ENCODE measurements around the gene CLDN5.

The CLDN5 gene, protein sequence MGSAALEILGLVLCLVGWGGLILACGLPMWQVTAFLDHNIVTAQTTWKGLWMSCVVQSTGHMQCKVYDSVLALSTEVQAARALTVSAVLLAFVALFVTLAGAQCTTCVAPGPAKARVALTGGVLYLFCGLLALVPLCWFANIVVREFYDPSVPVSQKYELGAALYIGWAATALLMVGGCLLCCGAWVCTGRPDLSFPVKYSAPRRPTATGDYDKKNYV

DNA sequence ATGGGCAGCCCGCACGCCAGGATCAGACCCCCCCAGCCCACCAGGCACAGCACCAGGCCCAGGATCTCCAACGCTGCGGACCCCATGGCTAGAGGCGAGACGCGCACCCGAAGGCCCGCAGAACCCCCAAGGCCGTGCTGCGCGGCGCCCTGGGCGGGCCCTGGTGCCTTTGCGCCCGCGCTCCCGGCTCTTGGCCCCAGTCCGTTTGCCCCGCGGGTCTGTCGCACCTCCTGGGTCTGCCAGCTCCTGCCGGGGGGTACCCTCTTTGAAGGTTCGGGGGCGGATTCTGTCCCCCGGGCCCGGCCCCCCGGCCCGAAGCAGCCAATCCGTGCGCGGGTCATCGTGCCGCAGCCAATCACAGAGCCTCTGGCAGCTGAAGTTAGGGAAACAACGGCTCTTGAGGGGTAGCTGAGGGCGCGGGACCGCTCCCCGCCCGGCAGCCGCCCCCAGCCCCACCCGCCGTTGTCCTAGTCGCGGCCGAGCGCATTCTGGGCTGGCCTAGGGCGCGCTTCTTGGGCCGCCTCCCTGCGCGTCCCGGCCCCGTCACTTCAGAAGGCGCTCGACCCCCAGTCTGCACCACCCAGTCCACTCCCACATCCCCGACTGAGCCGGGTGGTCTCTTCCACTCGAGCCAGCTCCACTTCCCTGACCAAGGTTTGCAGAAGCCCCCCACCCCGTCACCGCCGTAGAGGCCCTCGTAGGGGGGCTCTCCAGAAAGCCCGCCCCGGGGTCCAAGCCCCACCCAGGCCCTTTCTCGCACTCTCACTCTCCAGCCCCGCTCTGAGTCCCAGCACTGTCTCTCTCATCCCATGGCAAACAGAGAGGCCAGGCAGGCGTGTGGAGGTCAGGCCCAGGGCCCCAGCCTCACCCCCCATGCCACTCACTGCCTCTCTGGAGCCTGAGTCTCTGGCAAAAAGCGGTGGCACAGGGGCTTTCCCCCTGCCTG is at the start of gene CLDN5:
Gene CLDN5 (minus strand): TSS at position 241 of the 946 bp plus-strand sequence. CDS start 155 bp downstream, at position 86.
- Histone ChIP-seq H3K4me3 (no peak within 1 kb of the TSS), H3K27me3 (ENCODE audit: low read depth) (no peaks in the 10 kb centered on the region), H3K36me3 (replicated peaks) (peaks cover 13% of the 10 kb centered on the region), H3K9me3 (no peaks in the 10 kb centered on the region), H3K4me1 (peaks cover 6% of the 10 kb centered on the region)
- in situ Hi-C loops (cut with MboI; ENCODE audit: low sequenced_read_pairs), result loop anchor here (25.0 kb wide), 1 partner anchor 112 kb away; no protein-coding TSS in a partner anchor
- no peak for DNase-seq (ENCODE audit: low spot score in 2 of 2)

DNA sequence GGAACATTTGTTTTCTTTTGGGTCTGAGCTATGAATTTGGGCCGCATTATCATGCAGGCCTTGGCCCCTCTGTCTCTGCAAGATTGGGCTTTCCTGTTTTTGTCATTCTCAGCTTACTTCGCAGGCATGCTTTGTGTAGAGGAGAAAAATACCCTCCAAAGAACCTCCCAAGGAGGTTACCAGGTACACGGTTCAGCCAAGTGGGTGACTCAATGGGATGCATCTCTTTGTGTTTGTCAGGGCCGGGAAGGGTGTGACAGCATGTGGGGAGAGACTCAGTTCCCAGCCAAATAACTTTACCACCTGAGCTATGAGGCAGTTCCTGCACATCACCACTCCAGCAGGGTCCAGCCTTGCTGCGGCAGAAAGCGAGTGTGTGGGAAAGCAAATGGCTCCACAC is 47.8 kb upstream of the CLDN5 start:
- in situ Hi-C loops (cut with MboI; ENCODE audit: low sequenced_read_pairs), result no loop called here
- H3K4me3 ChIP-seq, result no peak overlapping the region
- no peak for DNase-seq (ENCODE audit: low spot score in 2 of 2)

DNA sequence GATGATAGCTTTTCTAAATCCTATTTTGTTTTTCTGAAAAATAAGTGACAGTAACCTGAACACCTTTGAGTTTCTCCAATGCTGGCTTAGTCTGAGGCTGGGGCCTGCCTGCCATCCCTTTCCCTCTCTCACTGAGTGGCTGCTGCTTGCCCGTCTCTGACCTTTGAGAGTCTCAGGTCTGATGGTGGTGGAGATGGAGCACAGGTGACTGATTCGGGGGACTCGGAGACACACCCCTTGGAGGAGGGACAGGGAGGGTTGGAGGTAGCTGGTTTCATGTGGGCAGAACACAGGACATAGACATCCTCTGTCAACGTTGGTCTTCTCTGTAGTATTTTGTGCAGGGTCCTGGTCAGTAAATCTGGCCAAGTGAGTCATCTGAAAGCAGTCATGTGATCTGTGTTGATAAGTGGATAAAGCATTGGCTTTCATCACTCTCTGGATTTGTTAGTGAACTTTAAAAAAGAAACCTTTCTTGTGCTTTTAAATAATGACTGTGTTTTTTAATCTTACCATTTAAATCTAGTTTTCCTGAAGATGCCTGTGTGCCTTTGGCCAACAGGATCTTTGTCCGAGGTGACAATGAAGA is 47.1 kb upstream of the CLDN5 start:
- in situ Hi-C loops (cut with MboI; ENCODE audit: low sequenced_read_pairs), result no loop called here
- DNase-seq (ENCODE audit: low spot score in 2 of 2), result no peak

More for the DNA sequence above, 47.8 kb upstream of the CLDN5 start:
- Histone ChIP-seq H3K9me3 (no peaks in the 10 kb centered on the region), H3K27me3 (ENCODE audit: low read depth) (no peaks in the 10 kb centered on the region), H3K4me1 (no peaks in the 10 kb centered on the region), H3K36me3 (replicated peaks) (no peaks in the 10 kb centered on the region)

DNA sequence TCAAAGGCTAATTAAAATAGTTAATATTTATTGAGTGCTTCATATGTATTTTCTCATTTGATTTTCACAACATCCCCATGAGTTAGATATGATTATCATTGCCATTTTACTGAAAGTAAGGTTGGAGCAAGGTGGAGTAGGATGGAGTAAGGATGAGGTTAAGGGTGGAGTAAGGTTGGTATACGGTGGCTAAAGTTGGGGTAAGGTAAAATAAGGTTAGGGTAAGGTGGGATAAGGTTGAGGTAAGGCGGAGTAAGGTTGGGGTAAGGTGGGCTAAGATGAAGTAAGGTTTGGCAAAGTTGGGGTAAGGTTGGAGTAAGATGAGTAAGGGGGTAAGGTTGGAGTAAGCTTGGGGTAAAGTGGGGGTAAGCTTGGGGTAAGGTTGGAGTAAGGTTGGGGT is 45.8 kb upstream of the CLDN5 start:
- Histone ChIP-seq H3K9me3 (no peaks in the 10 kb centered on the region), H3K36me3 (replicated peaks) (no peaks in the 10 kb centered on the region), H3K4me1 (no peaks in the 10 kb centered on the region), H3K27me3 (ENCODE audit: low read depth) (no peaks in the 10 kb centered on the region), H3K4me3 (no peak overlapping the region)
- in situ Hi-C loops (cut with MboI; ENCODE audit: low sequenced_read_pairs), result no loop called here
- DNase-seq (ENCODE audit: low spot score in 2 of 2), result no peak

More for the DNA sequence above, 47.1 kb upstream of the CLDN5 start:
- Histone ChIP-seq H3K4me1 (no peaks in the 10 kb centered on the region), H3K36me3 (replicated peaks) (no peaks in the 10 kb centered on the region), H3K4me3 (no peak overlapping the region), H3K9me3 (no peaks in the 10 kb centered on the region), H3K27me3 (ENCODE audit: low read depth) (no peaks in the 10 kb centered on the region)

DNA sequence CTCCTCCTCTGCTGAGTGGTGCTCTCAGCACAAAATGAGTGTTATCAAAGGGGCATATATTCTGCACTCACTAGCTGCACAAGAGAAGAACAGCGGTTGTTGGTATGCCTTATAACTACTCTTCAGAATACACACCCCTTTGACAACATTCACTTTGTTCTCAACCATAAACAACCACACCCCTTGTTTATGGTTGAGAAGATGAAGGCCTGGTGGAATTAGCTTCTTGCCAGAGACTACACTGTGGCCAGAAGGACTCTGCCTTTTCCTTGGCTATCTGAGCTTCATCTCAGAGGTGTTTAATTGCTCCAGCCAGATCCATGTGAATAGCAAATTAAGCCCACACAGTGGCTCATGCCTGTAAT is 45.0 kb upstream of the CLDN5 start:
- in situ Hi-C loops (cut with MboI; ENCODE audit: low sequenced_read_pairs), result no loop called here
- H3K27me3 ChIP-seq (ENCODE audit: low read depth), result no peaks in the 10 kb centered on the region

DNA sequence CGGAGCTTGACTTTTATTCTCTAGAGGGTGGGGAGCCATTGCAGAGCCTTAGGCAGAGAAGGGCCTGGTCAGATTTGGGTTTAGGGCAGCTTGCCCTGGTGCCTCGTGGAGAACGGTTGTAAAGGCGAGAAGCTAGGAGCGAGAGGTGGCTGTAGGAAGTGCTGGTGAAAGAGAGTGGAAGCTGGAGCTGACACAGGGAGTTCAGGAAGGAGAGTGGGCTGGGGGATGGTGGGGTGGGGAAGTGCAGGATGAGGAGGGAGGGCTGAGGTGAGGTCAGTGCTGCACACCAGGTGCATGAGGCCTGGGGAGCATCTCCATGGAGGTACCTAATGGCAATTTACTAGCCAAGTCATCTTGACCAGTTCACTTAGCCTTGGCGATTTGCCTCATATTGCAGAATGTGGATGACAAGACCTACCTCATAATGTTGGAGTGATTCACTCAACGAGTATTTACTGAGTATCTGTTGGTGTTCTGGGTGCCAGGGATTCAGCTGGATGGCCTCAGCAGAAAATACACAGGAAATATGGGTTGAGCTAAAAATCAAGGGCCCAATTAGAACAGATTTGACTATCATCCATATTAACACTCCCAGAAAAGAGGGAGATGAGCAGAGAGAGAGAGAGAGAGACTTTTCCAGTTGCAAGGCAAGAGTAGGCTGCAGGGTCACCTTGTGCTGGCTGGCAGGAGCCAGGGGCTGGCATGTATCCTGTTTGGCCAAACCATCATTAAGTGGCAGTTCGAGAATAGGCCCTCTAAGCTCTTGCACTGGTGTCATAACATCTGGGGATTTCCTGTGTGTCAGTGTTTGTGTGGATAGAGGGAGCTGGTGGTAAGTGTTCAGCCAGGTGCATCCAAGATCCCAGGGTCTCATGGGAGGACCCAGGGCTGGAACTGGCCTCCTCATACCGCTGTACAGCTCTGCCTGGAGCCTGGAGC is 44.4 kb upstream of the CLDN5 start:
- no peaks in the 10 kb centered on the region for H3K4me1 ChIP-seq
- H3K9me3 ChIP-seq, result no peaks in the 10 kb centered on the region
- H3K27me3 ChIP-seq (ENCODE audit: low read depth), result no peaks in the 10 kb centered on the region
- no peak overlapping the region for H3K4me3 ChIP-seq
- in situ Hi-C loops (cut with MboI; ENCODE audit: low sequenced_read_pairs), result no loop called here
- no peak for DNase-seq (ENCODE audit: low spot score in 2 of 2)
- H3K36me3 ChIP-seq (replicated peaks), result no peaks in the 10 kb centered on the region

More for the DNA sequence above, 45.0 kb upstream of the CLDN5 start:
- H3K4me3 ChIP-seq, result no peak overlapping the region
- no peaks in the 10 kb centered on the region for H3K36me3 ChIP-seq (replicated peaks)
- no peaks in the 10 kb centered on the region for H3K4me1 ChIP-seq
- no peak for DNase-seq (ENCODE audit: low spot score in 2 of 2)
- no peaks in the 10 kb centered on the region for H3K9me3 ChIP-seq

DNA sequence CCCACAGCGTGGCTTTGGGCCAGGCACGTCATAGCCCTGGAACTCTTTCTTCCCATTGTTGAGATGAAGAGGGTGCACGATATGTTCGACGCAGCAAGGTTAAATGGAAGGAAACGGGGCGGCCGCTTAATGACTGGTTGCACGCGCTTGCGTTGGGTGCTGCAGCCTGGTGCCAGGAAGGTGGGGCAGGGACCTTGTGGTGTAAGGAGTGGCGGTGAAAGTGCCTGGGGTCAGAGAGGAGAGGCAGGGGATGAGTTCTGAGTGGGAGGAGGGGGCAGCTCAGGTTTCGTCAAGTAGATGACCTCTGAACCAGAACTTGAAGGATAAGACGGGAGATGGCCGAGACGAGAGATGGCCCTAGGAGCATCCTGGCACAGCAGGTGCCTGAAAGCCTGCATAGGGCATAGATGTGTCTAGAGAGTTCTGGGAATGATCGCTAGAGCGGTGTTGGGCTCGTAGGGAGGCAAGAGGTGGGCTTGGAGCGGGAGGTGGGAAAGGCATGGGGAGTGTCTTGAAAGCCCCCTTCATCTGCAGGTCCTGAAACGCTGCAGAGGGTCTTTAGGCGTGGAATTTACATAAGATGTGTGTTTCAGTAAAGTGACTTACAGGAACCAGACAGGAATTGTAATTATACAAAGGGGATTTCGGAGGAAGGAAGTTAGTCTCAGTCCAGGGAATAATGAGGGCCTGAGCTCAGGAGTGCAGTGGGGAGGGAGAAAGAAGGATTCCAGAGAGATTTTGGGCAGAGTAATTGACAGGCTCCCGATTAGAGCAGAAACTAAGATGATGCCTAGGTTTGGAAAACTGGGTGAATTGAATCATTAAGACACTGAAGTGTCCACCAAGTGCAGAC is 43.2 kb upstream of the CLDN5 start:
- in situ Hi-C loops (cut with MboI; ENCODE audit: low sequenced_read_pairs), result no loop called here
- H3K9me3 ChIP-seq, result no peaks in the 10 kb centered on the region
- DNase-seq (ENCODE audit: low spot score in 2 of 2), result no peak
- no peak overlapping the region for H3K4me3 ChIP-seq
- no peaks in the 10 kb centered on the region for H3K36me3 ChIP-seq (replicated peaks)
- H3K27me3 ChIP-seq (ENCODE audit: low read depth), result no peaks in the 10 kb centered on the region
- no peaks in the 10 kb centered on the region for H3K4me1 ChIP-seq

DNA sequence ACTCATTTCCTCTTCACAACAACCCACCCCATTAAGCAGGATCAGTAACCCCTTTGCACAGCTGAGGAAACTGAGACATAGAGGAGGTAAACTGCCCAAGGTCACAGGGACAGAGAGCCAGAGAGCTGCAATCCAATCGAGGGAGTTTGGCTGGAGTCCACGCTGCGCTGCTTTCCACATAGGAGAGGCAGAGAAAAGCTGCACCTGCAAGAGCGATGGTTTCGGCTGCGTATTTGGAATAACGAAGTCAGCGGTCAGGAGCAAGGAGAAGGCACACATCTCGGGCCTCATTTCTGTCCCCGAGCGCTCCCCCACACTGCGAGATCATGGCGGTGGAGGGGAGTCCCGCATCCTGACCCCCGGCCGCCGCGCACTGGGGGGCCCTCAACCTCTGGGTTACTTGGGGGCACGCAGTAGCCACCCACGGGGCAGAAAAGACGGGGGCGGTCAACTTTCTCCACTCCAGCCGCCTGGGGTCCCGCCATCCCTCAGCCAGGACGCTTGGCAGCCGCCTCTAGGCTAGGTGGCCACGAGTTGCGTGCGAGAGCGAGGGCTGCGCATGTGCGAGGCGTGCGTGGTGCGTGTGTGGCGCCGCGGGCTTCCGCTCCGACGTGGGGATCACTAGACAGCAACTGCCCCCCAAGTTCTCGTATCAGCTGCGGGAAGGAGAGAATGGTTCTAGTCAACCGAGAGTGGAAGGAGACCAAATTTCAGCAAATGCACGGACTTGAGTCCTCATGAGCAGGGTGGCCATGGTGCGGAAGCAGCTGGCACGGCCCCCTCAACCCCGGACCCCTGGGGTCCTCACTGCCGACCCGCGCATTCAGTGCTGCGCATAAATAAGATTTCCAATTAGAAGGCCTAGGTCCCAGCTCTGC is 42.3 kb upstream of the CLDN5 start:
- no peaks in the 10 kb centered on the region for H3K27me3 ChIP-seq (ENCODE audit: low read depth)
- DNase-seq (ENCODE audit: low spot score in 2 of 2), result no peak
- no peaks in the 10 kb centered on the region for H3K4me1 ChIP-seq
- in situ Hi-C loops (cut with MboI; ENCODE audit: low sequenced_read_pairs), result no loop called here
- H3K9me3 ChIP-seq, result no peaks in the 10 kb centered on the region
- H3K4me3 ChIP-seq, result no peak overlapping the region
- no peaks in the 10 kb centered on the region for H3K36me3 ChIP-seq (replicated peaks)

DNA sequence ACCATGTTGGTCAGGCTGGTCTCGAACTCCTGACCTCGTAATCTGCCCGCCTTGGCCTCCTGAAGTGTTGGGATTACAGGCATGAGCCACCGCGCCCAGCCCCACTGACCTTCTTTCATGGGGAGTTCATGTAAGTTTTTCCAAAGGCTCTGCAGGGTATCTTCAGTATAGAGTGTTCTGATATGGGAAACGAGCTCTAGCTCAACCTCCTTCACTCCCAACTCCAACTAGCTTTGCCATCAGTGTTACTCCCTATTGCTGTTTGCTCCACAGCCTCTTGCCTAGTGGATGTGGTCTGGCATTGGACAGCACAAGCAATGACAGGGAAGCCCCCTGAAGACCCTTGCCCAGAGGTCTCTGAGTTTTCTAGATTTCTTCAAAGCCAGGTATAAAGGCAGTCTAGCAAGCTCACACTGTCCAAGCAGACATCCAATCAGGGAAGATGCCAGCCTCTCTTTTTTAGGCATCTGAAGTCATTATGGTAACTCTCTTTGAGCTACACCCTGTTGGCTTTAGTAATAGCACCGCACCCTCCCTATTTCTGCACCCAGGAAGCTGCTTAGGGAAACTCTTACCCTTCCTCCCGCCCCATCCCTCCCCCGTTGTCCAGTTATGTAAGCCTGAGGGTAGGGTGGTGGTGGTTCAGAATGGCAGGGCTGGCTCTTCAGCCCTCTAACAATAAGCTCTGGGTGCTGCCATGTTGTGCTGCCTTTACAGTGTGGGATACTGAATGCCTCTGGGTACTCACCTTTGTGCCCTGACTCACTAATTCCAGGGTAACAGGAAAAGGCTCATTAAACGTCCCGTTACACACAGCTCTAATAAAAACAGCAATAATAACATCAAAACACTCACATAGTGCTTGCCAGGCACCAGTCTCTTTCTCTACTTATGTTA is 41.4 kb upstream of the CLDN5 start:
- in situ Hi-C loops (cut with MboI; ENCODE audit: low sequenced_read_pairs), result no loop called here
- Histone ChIP-seq H3K36me3 (replicated peaks) (no peaks in the 10 kb centered on the region), H3K9me3 (no peaks in the 10 kb centered on the region), H3K4me3 (no peak overlapping the region), H3K4me1 (no peaks in the 10 kb centered on the region), H3K27me3 (ENCODE audit: low read depth) (no peaks in the 10 kb centered on the region)
- no peak for DNase-seq (ENCODE audit: low spot score in 2 of 2)

DNA sequence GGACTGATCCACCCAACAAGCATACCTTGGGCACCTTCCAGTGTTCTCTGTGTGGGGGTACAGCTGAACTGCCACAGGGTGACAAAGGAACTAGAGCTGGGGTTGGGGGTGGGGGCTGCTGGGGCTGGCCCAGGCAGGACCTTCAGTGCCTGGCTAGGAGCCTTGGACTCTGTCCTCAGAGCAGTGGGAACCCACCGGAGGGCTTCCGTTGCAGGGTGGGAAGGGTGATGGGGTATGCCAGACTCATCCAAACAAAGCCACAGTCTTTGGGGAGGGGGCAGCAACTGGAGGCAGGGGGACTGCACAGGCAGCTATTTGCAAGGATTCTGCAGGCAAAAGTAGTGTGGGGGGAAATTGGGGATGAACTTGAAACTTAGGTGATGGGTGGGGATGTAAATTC is 35.7 kb upstream of the CLDN5 start:
- H3K9me3 ChIP-seq, result no peaks in the 10 kb centered on the region
- DNase-seq (ENCODE audit: low spot score in 2 of 2), result no peak

DNA sequence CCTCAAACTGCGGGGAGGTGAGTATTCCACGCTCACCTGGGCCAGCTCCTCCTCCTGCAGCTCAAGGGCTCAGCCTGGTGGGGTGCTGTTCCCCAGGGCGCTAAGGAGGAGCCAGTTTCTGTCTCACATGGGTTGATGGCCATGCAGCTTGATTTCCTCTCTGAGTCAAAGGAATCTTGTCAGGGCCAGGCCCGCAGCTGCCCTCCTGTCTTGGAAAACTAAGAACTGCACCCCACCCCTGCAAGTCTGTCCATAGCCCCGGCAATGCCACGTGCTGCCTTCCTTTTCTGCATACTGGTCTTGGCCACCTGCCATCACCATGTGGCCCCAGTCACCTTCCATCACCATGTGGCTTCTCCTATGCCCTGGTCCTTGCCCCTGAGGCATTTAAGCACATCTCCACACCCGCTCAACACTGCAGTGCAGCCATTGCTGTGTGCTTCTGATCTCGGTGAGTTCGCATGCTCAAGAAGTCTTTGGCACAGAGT is 35.2 kb upstream of the CLDN5 start:
- no peak for DNase-seq (ENCODE audit: low spot score in 2 of 2)
- in situ Hi-C loops (cut with MboI; ENCODE audit: low sequenced_read_pairs), result no loop called here

More for the DNA sequence above, 35.7 kb upstream of the CLDN5 start:
- no peaks in the 10 kb centered on the region for H3K27me3 ChIP-seq (ENCODE audit: low read depth)
- in situ Hi-C loops (cut with MboI; ENCODE audit: low sequenced_read_pairs), result no loop called here
- H3K36me3 ChIP-seq (replicated peaks), result no peaks in the 10 kb centered on the region
- H3K4me1 ChIP-seq, result no peaks in the 10 kb centered on the region
- no peak overlapping the region for H3K4me3 ChIP-seq

More for the DNA sequence above, 35.2 kb upstream of the CLDN5 start:
- no peaks in the 10 kb centered on the region for H3K36me3 ChIP-seq (replicated peaks)
- H3K4me3 ChIP-seq, result no peak overlapping the region
- H3K27me3 ChIP-seq (ENCODE audit: low read depth), result no peaks in the 10 kb centered on the region
- H3K9me3 ChIP-seq, result no peaks in the 10 kb centered on the region
- H3K4me1 ChIP-seq, result no peaks in the 10 kb centered on the region
